ENCODE measurements around the gene CEBPA.

CEBPA gene

DNA sequence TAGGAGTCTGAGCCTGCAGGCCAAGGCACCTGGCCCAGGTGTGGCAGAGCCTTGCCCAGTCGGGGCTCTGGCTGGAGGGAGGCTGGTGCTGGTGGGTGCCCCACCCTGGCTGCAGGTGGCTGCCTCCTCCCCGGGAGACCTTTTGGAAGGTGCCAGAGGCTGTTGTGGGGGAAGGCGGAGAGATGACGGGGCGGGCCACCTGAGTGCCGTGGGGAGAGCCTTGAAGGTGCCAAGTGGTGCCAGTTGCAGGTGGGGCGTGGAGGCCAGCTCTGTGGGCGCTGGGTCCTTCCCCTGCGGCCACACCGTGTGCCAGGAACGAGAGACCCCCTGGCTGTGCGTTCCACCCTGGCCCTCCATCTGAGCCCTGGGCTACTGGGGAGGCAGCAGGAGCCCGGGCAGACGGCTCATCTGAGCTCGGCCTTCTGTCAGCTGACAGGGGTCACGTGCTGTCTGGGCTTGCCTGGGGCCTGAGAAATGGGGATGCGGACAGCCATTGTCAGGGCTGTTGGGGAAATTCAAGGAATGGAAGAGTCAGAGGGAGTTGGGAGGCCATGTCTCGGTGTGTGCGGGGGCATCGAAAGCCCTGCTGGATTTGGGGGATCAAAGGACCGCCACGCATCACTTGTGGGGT is 20.9 kb downstream of the CEBPA start:
- Mint-ChIP-seq H3K4me1 (peaks cover 59% of the 10 kb centered on the region), H3K36me3 (ENCODE audit: low read depth) (no peaks in the 10 kb centered on the region), H3K27ac (no peak overlapping the region), H3K9me3 (no peaks in the 10 kb centered on the region), H3K27me3 (ENCODE audit: low read depth, poor library complexity) (peaks cover 26% of the 10 kb centered on the region), H3K4me3 (no peak overlapping the region)
- TF ChIP-seq, protein P1, sequence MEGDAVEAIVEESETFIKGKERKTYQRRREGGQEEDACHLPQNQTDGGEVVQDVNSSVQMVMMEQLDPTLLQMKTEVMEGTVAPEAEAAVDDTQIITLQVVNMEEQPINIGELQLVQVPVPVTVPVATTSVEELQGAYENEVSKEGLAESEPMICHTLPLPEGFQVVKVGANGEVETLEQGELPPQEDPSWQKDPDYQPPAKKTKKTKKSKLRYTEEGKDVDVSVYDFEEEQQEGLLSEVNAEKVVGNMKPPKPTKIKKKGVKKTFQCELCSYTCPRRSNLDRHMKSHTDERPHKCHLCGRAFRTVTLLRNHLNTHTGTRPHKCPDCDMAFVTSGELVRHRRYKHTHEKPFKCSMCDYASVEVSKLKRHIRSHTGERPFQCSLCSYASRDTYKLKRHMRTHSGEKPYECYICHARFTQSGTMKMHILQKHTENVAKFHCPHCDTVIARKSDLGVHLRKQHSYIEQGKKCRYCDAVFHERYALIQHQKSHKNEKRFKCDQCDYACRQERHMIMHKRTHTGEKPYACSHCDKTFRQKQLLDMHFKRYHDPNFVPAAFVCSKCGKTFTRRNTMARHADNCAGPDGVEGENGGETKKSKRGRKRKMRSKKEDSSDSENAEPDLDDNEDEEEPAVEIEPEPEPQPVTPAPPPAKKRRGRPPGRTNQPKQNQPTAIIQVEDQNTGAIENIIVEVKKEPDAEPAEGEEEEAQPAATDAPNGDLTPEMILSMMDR (IDR thresholded peaks at IDR 0.05), result no peak
- DNase-seq, result no peak

DNA sequence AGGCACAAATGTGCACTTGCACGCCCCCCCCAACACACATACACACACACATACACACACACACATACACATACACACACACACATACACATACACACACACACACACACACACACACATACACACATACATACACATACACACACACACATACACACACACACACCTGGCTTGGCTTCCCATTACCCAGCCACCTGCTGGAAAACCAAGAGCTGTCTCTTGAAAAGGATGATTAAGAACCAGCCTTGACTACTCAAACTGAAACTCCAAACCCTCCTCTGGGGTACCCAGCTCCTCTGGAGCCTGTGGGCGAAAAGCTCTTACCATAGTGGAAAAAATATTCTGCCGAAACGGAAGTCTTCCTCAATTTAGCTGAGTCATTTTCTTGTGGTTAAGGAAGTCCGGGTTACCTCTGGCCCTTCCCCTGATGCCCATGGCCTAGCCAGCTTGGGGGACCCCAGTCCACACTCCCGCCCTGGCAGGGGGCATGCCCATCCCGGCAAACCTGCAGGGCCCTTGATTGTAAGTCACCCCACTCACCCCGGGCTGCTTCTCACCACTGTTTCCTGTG is 21.9 kb downstream of the CEBPA start:
- Mint-ChIP-seq H3K9me3 (no peaks in the 10 kb centered on the region), H3K27ac (peak overlapping the region; percentile 71), H3K27me3 (ENCODE audit: low read depth, poor library complexity) (peaks cover 20% of the 10 kb centered on the region), H3K4me1 (peaks cover 50% of the 10 kb centered on the region), H3K36me3 (ENCODE audit: low read depth) (no peaks in the 10 kb centered on the region), H3K4me3 (no peak overlapping the region)
- DNase-seq, result no peak
- TF ChIP-seq, protein P1 (IDR thresholded peaks at IDR 0.05), result no peak

DNA sequence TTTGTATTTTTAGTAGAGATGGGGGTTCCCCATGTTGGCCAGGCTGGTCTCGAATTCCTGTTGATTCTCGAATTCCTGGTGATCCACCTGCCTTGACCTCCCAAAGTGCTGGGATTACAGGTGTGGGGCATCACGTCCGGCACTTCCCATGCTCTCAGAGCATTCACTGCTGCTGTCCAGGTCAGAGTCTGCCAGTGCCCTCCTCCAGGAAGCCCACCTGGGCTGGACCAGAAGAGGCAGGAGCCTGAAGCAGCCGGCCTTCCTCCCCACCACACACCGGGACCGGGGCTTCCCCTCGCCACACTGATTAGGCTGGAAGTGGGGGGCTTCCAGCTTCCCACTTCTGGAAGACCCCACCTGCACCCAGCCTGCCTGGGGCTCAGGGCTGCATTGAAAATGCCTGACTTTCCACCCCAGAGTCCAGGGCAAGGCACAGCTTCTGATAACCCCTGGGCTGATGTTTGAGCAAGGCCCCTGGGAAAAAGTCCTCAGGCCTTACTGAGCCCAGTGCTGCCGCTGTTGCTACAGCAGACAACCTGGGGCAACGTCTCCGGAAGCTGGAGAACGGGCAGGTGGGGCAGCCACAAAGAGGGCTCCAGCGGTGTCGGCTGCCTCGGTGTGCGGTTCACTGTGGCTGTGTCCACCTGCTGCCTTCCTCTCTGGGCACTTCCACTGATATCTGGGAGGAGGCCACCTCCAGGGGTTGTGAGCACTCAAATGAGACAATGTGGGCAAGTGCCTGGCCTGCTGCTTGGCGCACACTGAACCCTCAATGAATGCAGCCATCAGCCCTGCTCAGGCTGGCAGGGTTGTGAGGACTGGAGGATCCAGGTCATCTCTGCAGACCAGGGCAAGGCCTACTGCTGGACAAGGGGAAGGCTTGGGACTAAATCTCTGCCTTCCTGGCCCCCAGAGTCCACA is 22.6 kb downstream of the CEBPA start:
- Mint-ChIP-seq H3K27me3 (ENCODE audit: low read depth, poor library complexity) (peaks cover 13% of the 10 kb centered on the region), H3K4me3 (no peak overlapping the region), H3K9me3 (no peaks in the 10 kb centered on the region), H3K4me1 (peaks cover 44% of the 10 kb centered on the region), H3K27ac (peak overlapping the region; percentile 71), H3K36me3 (ENCODE audit: low read depth) (no peaks in the 10 kb centered on the region)
- DNase-seq, result no peak
- TF ChIP-seq, protein P1 (IDR thresholded peaks at IDR 0.05), result no peak

DNA sequence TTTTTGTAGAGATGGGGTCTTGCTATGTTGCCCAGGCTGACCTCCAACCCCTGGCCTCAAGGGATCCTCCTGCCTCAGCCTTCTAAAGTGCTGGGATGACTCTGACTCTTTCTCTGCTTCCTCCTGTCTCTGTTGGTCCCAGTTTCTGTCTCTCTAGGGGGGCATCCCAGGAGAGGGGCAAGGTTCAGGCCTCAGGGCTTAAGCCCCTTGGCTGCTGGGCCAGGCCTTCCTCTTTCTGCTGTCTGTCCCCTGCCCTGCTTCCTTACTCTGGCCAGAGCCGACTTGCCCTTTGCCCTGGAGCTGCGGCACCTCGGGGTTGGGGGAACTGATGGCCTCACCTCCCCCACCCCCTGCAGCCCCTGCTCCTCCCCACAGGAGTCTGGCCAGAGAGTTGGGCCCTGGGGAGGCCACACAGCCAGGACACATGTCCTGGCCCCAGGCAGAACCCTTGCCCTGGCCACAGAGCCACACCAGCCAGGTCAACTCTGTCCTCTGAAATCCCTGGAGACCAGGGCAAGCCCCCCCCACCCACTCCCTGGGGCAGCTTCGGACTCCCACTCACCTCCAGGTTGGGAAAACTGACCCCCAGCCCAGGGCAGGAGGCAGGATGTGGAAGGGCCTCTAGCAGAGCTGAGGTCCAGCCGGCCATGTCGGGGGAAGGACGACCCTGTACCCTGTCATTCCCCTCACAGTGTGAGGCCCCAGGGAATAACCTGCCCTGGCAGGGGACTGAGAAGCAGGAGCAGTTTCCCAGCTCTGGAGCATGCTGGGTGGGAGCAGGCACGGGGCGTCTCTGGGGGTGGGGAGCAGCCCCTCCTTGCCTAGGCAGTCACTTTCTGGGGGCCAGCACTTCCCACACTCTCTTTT is 23.7 kb downstream of the CEBPA start:
- Mint-ChIP-seq H3K36me3 (ENCODE audit: low read depth) (no peaks in the 10 kb centered on the region), H3K27me3 (ENCODE audit: low read depth, poor library complexity) (peaks cover 6% of the 10 kb centered on the region), H3K4me1 (peaks cover 54% of the 10 kb centered on the region), H3K27ac (no peak overlapping the region), H3K4me3 (no peak overlapping the region), H3K9me3 (no peaks in the 10 kb centered on the region)
- TF ChIP-seq, protein P1 (IDR thresholded peaks at IDR 0.05), result no peak
- no peak for DNase-seq

DNA sequence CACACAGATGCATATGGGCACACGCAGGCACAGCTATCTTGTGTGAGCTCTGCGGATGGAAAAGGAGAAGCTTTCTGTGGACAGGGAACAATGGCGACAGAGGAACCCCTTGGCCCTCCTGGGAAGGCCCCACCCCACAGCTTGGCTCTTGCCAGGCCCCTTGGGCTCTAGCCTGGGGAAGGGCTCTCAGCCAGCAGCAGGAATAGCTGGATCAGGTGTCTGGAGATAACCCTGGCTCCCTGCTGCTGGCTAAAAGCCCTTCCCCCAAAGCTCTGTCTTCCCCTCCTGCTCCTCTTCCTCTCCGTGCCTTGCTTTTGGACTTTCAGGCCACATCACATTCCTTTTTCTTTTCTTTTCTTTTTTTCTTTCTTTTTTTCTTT is 24.3 kb downstream of the CEBPA start:
- TF ChIP-seq, protein P1 (IDR thresholded peaks at IDR 0.05), result no peak
- Mint-ChIP-seq H3K36me3 (ENCODE audit: low read depth) (no peaks in the 10 kb centered on the region), H3K9me3 (no peaks in the 10 kb centered on the region), H3K4me1 (peaks cover 59% of the 10 kb centered on the region), H3K27ac (no peak overlapping the region), H3K4me3 (no peak overlapping the region), H3K27me3 (ENCODE audit: low read depth, poor library complexity) (peaks cover 4% of the 10 kb centered on the region)
- no peak for DNase-seq
